HG03521 (cell line): Measurements from ENCODE around the gene TTC21B.
"Not testable (repeated sequence)": the region's sequence is repeated elsewhere in the genome, so short reads cannot be mapped to it uniquely, and the experiment has no call there.

ENCODE experiments used
- ATAC-seq: cut with Tn5 transposase; IDR thresholded peaks from one replicate; pipeline ENCODE4 v1.9.1; 2021; ENCODE audit warnings: mild to moderate bottlenecking, moderate library complexity; ENCODE audit not compliant: unreplicated experiment

Gene TTC21B

GRCh38 chr2:165889158-165889557, 64.4 kb downstream of the TTC21B start:
- no peak for ATAC-seq

- ATAC-seq = no peak
Observed at GRCh38 chr2:165888171-165888570, 65.4 kb downstream of the TTC21B start.

GRCh38 chr2:165886487-165887146, 67.0 kb downstream of the TTC21B start:
- ATAC-seq = no peak

- ATAC-seq = no peak
Observed at GRCh38 chr2:165877565-165878550, 75.7 kb downstream of the TTC21B start.

GRCh38 chr2:165876712-165877111, 76.9 kb downstream of the TTC21B start:
- ATAC-seq = no peak

- no peak for ATAC-seq
Observed at GRCh38 chr2:165876269-165876668, 77.3 kb downstream of the TTC21B start.

GRCh38 chr2:165874445-165875039, 79.0 kb downstream of the TTC21B start:
- ATAC-seq = peak; percentile 94

- ATAC-seq = no peak
Observed at GRCh38 chr2:165872101-165872791, 81.3 kb downstream of the TTC21B start.

- ATAC-seq = no peak
Observed at GRCh38 chr2:165871025-165871424, 82.6 kb downstream of the TTC21B start.

- ATAC-seq = no peak
Observed at GRCh38 chr2:165870346-165870745, 83.2 kb downstream of the TTC21B start.

- ATAC-seq = no peak
Observed at GRCh38 chr2:165868211-165868610, 85.4 kb downstream of the TTC21B start.

GRCh38 chr2:165864296-165864695, 89.3 kb downstream of the TTC21B start:
- ATAC-seq = no peak

- peak; percentile 69 for ATAC-seq
Observed at GRCh38 chr2:165863810-165864261, 89.7 kb downstream of the TTC21B start.

GRCh38 chr2:165861083-165861482, 92.5 kb downstream of the TTC21B start:
- not testable (repeated sequence) for ATAC-seq

GRCh38 chr2:165859723-165860122, 93.9 kb downstream of the TTC21B start:
- not testable (repeated sequence) for ATAC-seq

- no peak for ATAC-seq
Observed at GRCh38 chr2:165857876-165858275, 95.7 kb downstream of the TTC21B start.

GRCh38 chr2:165852394-165852793, 101.2 kb downstream of the TTC21B start:
- ATAC-seq = no peak

GRCh38 chr2:165847001-165847400, 106.6 kb downstream of the TTC21B start:
- ATAC-seq = no peak

- no peak for ATAC-seq
Observed at GRCh38 chr2:165846056-165846455, 107.5 kb downstream of the TTC21B start.

- ATAC-seq = no peak
Observed at GRCh38 chr2:165844216-165844615, 109.4 kb downstream of the TTC21B start.

GRCh38 chr2:165843351-165843750, 110.2 kb downstream of the TTC21B start:
- no peak for ATAC-seq
